Stimulated activated CD4-positive, alpha-beta T cell treated with anti-CD3 and anti-CD28 coated beads, TNF-alpha, amount 100 ng/mL, for 48 hours (primary cell): ENCODE data around the gene H1-8.
"Not testable (repeated sequence)": the region's sequence is repeated elsewhere in the genome, so short reads cannot be mapped to it uniquely, and the experiment has no call there.

ENCODE experiments used
- DNase-seq, 3 donors: peaks; one replicate each; pipeline ENCODE4 v3.0.0-alpha.2; 2020; ENCODE audit warnings: low read depth in 3 of 3

H1-8 gene

GRCh38 chr3:129515108-129515820 is 27.7 kb upstream of the H1-8 start:
- not testable (repeated sequence) for DNase-seq

- DNase-seq = not testable (repeated sequence)
These were observed 27.0 kb upstream of the H1-8 start for GRCh38 chr3:129515821-129516432.

GRCh38 chr3:129517516-129517915 is 25.5 kb upstream of the H1-8 start:
- DNase-seq = no peak

GRCh38 chr3:129518038-129518561 is 24.9 kb upstream of the H1-8 start:
- no peak for DNase-seq

- no peak for DNase-seq
These were observed 24.4 kb upstream of the H1-8 start for GRCh38 chr3:129518581-129518980.

- DNase-seq = no peak
These were observed 23.5 kb upstream of the H1-8 start for GRCh38 chr3:129519449-129519848.

- no peak for DNase-seq
These were observed 22.9 kb upstream of the H1-8 start for GRCh38 chr3:129519896-129520715.

- DNase-seq = no peak
These were observed 22.0 kb upstream of the H1-8 start for GRCh38 chr3:129520960-129521359.

GRCh38 chr3:129521611-129522010 is 21.4 kb upstream of the H1-8 start:
- no peak for DNase-seq

GRCh38 chr3:129522953-129523352 is 20.0 kb upstream of the H1-8 start:
- DNase-seq = no peak

GRCh38 chr3:129524081-129524480 is 18.9 kb upstream of the H1-8 start:
- no peak for DNase-seq

- no peak for DNase-seq
These were observed 17.5 kb upstream of the H1-8 start for GRCh38 chr3:129525341-129525968.

- DNase-seq = no peak
These were observed 16.7 kb upstream of the H1-8 start for GRCh38 chr3:129526121-129526900.

GRCh38 chr3:129527262-129527661 is 15.7 kb upstream of the H1-8 start:
- DNase-seq = no peak

GRCh38 chr3:129528589-129529100 is 14.3 kb upstream of the H1-8 start, which contains the start of gene RHO:
TSS of gene RHO (plus strand) at chr3:129528639. CDS start at chr3:129528734, 95 bp downstream.
- no peak for DNase-seq

- DNase-seq = no peak
These were observed 13.4 kb upstream of the H1-8 start for GRCh38 chr3:129529436-129530210.

- no peak for DNase-seq
These were observed 12.7 kb upstream of the H1-8 start for GRCh38 chr3:129530251-129530791.

- DNase-seq = no peak
These were observed 12.2 kb upstream of the H1-8 start for GRCh38 chr3:129530821-129531220.

- DNase-seq = no peak
These were observed 11.3 kb upstream of the H1-8 start for GRCh38 chr3:129531699-129532098.

GRCh38 chr3:129532261-129532660 is 10.7 kb upstream of the H1-8 start:
- DNase-seq = no peak
